GM12878 (cell line): ENCODE results near the gene CDC14A. TPM values are rescaled to one million over a fixed set of nuclear protein-coding genes. Genes with fewer than 3 reads are reported as not detected.

Experiments
- ATAC-seq: fragments of 200-7000 bp; cut with Tn5 transposase; 3 replicates; pipeline ENCODE4 v1.9.1; 2020; ENCODE audit warnings: mild to moderate bottlenecking, moderate library complexity
- BruUV-seq: library from RNA; stranded (reverse); fragments of 400-500 nt; replicated peaks from 2 replicates; lab custom pipeline; 2021; lab: Mats Ljungman, UMichigan
- CTCF ChIA-PET: fragments of 300-600 bp; sonication (Branson Sonifier 250); formaldehyde crosslinking; extraction: SDS; loops from one replicate; lab custom pipeline; 2021; ENCODE audit warnings: inconsistent platforms; lab: Yijun Ruan, JAX
- POLR2A ChIA-PET: fragments of 350-600 bp; formaldehyde crosslinking; extraction: SDS; loops from one replicate; lab custom pipeline; 2021; ENCODE audit warnings: inconsistent platforms; lab: Charles Lee
- RAD21 ChIA-PET: fragments of 300-600 bp; sonication (Branson Sonifier 250); formaldehyde crosslinking; loops from one replicate; lab custom pipeline; 2023; ENCODE audit warnings: antibody characterized with exemption; ENCODE audit not compliant: unreplicated experiment; lab: Charles Lee
- SMC1A ChIA-PET: fragments of 300-600 bp; sonication (Branson Sonifier 250); formaldehyde crosslinking; loops from one replicate; lab custom pipeline; 2023; ENCODE audit not compliant: unreplicated experiment, uncharacterized antibody; lab: Charles Lee
- DNase-seq: peaks from one replicate; pipeline ENCODE4 v3.0.0-alpha.2; 2011; ENCODE audit warnings: low read depth, low spot score
- FAIRE-seq: peaks from 3 replicates; lab custom pipeline; 2011; peaks lifted over from hg19 to GRCh38; lab: Jason Lieb, UNC
- H2AFZ ChIP-seq: 2 replicates; pipeline ENCODE4 v1.6.0; 2011; ENCODE audit warnings: low read depth, low read length, control low read depth; ENCODE audit not compliant: control insufficient read depth
- H3K27ac ChIP-seq: 2 replicates; pipeline ENCODE4 v1.5.1; 2011; ENCODE audit warnings: control low read depth; ENCODE audit not compliant: control insufficient read depth, insufficient read depth
- H3K27me3 ChIP-seq, 2 experiments: replicated peaks in 1 of 2; 2 replicates each; pipeline versions ENCODE4 v1.6.0 to v1.6.1; 2011; ENCODE audit warnings: low read length in 1 of 2; ENCODE audit not compliant: control insufficient read depth in 2 of 2, insufficient read depth in 2 of 2
- H3K36me3 ChIP-seq, 2 experiments: 2 replicates each; pipeline ENCODE4 v1.5.1; 2011; ENCODE audit warnings: low read length in 1 of 2; ENCODE audit not compliant: control insufficient read depth in 2 of 2, insufficient read depth in 2 of 2
- H3K4me1 ChIP-seq: 2 replicates; pipeline ENCODE4 v1.6.1; 2011; ENCODE audit warnings: mild to moderate bottlenecking, low read length, moderate library complexity, mixed read lengths; ENCODE audit not compliant: control insufficient read depth, insufficient read depth
- H3K4me2 ChIP-seq: 2 replicates; pipeline ENCODE4 v1.6.0; 2011; ENCODE audit warnings: control low read depth; ENCODE audit not compliant: control insufficient read depth, insufficient read depth
- H3K4me3 ChIP-seq: fragments of 200-600 bp; sonication (generic); 2 replicates; pipeline ENCODE4 v1.5.1; 2016
- H3K79me2 ChIP-seq: 2 replicates; pipeline ENCODE4 v1.6.0; 2011; ENCODE audit warnings: low read length; ENCODE audit not compliant: control insufficient read depth, insufficient read depth
- H3K9ac ChIP-seq: 2 replicates; pipeline ENCODE4 v1.8.0; 2011; ENCODE audit warnings: low read length, control low read depth, mixed read lengths; ENCODE audit not compliant: control insufficient read depth, insufficient read depth
- H3K9me3 ChIP-seq: replicated peaks from 3 replicates; pipeline ENCODE4 v1.5.1; 2011; ENCODE audit warnings: mild to moderate bottlenecking, low read length; ENCODE audit not compliant: control insufficient read depth, insufficient read depth
- H4K20me1 ChIP-seq: 2 replicates; pipeline ENCODE4 v1.6.0; 2011; ENCODE audit not compliant: control insufficient read depth, insufficient read depth
- CBX5 ChIP-seq: sonication (generic); IDR thresholded peaks from 2 replicates; pipeline ENCODE4 v1.6.1; 2016; ENCODE audit warnings: low read depth, moderate library complexity, mild to moderate bottlenecking, inconsistent platforms
- FOXM1 ChIP-seq: IDR thresholded peaks from 2 replicates; pipeline ENCODE4 v1.6.1; 2012; ENCODE audit warnings: low read depth, mild to moderate bottlenecking, inconsistent platforms, low read length, moderate library complexity
- MTA2 ChIP-seq: fragments of 450-650 bp; IDR thresholded peaks from 2 replicates; pipeline ENCODE4 v1.6.1; 2016; ENCODE audit warnings: low read depth, mild to moderate bottlenecking, moderate library complexity
- POU2F2 ChIP-seq: IDR thresholded peaks from 3 replicates; pipeline ENCODE4 v1.6.1; 2011; ENCODE audit warnings: low read depth, mild to moderate bottlenecking, low read length, borderline replicate concordance
- RAD21 ChIP-seq: IDR thresholded peaks from 2 replicates; pipeline ENCODE4 v1.6.1; 2011; ENCODE audit warnings: mild to moderate bottlenecking, low read depth, low read length, moderate library complexity; ENCODE audit not compliant: insufficient read depth
- RB1 ChIP-seq: fragments of 450-650 bp; formaldehyde crosslinking; IDR thresholded peaks from 2 replicates; pipeline ENCODE4 v1.6.1; 2017; ENCODE audit warnings: mild to moderate bottlenecking, borderline replicate concordance
- RUNX3 ChIP-seq: IDR thresholded peaks from 2 replicates; pipeline ENCODE4 v1.6.1; 2012; ENCODE audit warnings: low read length, inconsistent platforms
- SMARCA5 ChIP-seq: fragments of 450-650 bp; IDR thresholded peaks from 2 replicates; pipeline ENCODE4 v1.6.1; 2017; ENCODE audit warnings: mild to moderate bottlenecking
- SMC3 ChIP-seq: IDR thresholded peaks from 2 replicates; pipeline ENCODE4 v1.6.1; 2011; ENCODE audit warnings: low read length, improper control_type of control experiment, borderline replicate concordance
- STAT1 ChIP-seq: fragments of 450-650 bp; conservative IDR thresholded peaks from 2 replicates; pipeline ENCODE4 v1.6.1; 2014; ENCODE audit warnings: antibody characterized with exemption, mild to moderate bottlenecking
- YY1 ChIP-seq: IDR thresholded peaks from 2 replicates; pipeline ENCODE4 v1.6.1; 2011; ENCODE audit warnings: low read depth, mild to moderate bottlenecking, low read length
- ZBTB33 ChIP-seq: fragments of 450-650 bp; IDR thresholded peaks from 2 replicates; pipeline ENCODE4 v1.6.1; 2017; ENCODE audit warnings: mild to moderate bottlenecking
- ZNF24 ChIP-seq: fragments of 450-650 bp; IDR thresholded peaks from 2 replicates; pipeline ENCODE4 v1.6.1; 2017; ENCODE audit warnings: antibody characterized with exemption, mild to moderate bottlenecking
- WGBS: methylation state at CpG from one replicate; pipeline ENCODE4 v1.1.6; 2016; ENCODE audit warnings: low lambda C conversion rate; ENCODE audit not compliant: insufficient replicate concordance, insufficient coverage; ENCODE audit errors: missing lambda C conversion rate; 5-methylcytosine and 5-hydroxymethylcytosine counted together
- in situ Hi-C: fragments of 300-500 bp; cut with MboI; formaldehyde crosslinking; loops from 9 replicates; pipeline ENCODE4 v1.14.3; 2018; ENCODE audit warnings: mixed read lengths
- intact Hi-C: fragments of 100-400 bp; cut with micrococcal nuclease; formaldehyde crosslinking; loops from one replicate; pipeline ENCODE4 v1.14.2; 2022; ENCODE audit not compliant: unreplicated experiment
- polyA plus RNA-seq, 11 experiments: library from polyadenylated mRNA; depleted of rRNA in 4 of 11; unstranded in 6 of 11; stranded (reverse) in 5 of 11; fragments of >200 nt; fragmentation: Nextera tagmentation in 4 of 11; fragmentation: Illumina TruSeq in 1 of 11; extraction: Ambion mirVana in 4 of 11; extraction: Trizol in 1 of 11; gene quantifications; 1 replicate in 1 of 11; 2 replicates in 10 of 11; pipeline versions ENCODE4 v1.2.1 to v1.2.3, GENCODE V29; 2011 to 2016; ENCODE audit warnings: inconsistent platforms in 2 of 11, missing spikeins in 2 of 11, low read depth in 1 of 11
- total RNA-seq, 4 experiments: library from RNA; depleted of rRNA in 3 of 4; stranded (reverse); fragments of >200 nt in 3 of 4; fragmentation: Illumina TruSeq in 1 of 4; extraction: Trizol in 1 of 4; gene quantifications; 2 replicates each; pipeline versions ENCODE4 v1.2.1 to v1.2.3, GENCODE V29; 2013 to 2021
- TF ChIP-seq, protein P1 (sequence below): fragments of 450-650 bp; IDR thresholded peaks from 2 replicates; pipeline ENCODE4 v1.6.1; 2016; ENCODE audit warnings: mild to moderate bottlenecking
- TF ChIP-seq, protein P2 (sequence below), 3 experiments: IDR thresholded peaks in 2 of 3; conservative IDR thresholded peaks in 1 of 3; 2 replicates each; pipeline ENCODE4 v1.5.1; 2011; ENCODE audit warnings: low read depth in 3 of 3, low read length in 3 of 3, mild to moderate bottlenecking in 3 of 3, control low read depth in 2 of 3, moderate library complexity in 2 of 3, inconsistent platforms in 1 of 3, mixed read lengths in 1 of 3; ENCODE audit not compliant: control insufficient read depth in 2 of 3, insufficient read depth in 1 of 3; ENCODE audit errors: extremely low read depth in 1 of 3

CDC14A gene
- total and polyA plus RNA-seq, 10 of the 15 experiments (the other 5 are each of a cell fraction or from before 2014, with no cell fraction given), result 1.5 to 7.1 (median 5.5) TPM

DNA sequence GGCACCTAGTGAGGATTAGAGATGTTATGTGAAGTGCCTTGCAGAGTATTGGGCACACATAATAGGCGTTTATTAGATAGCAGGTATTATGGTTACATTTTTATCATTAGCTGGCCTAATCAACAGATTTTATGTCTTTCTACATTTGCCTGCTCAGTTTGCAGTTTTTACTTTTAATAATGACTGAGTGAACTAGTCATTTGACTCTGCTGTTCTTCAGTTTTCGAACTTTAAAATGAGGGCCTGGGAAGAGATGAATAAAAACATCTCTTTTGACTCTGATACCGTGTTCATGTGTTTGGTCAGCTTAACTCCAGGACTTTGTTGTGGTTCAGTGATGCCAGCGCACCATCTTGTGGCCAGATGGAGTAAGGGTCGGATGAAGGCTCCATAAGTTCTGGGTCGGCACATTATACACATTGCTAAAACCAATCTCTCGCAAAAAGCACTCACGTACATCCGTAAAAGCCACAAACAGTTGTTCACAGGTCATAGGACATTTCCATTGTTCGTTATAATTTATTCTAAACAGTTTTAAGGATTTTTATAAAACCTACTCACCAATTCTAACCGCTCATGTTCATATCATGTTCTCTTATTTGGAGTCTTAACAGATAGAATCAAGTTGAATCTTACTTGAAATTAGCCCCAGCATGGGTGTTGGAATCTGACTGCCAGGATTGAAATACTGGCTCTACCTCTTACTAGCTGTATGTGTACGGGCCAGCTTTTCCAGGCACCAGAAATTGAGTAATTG, 107.2 kb downstream of the CDC14A start:
- FAIRE-seq, result peak; percentile 92
- intact Hi-C loops, result loop anchor here (1.0 to 10.0 kb wide), 9 partner anchors 63 to 651 kb away; partner anchors contain the start of genes CDC14A, SASS6 and TRMT13
- H2AFZ ChIP-seq, result no peak overlapping the region

More for the DNA sequence above, 107.2 kb downstream of the CDC14A start:
- no TSS peak for BruUV-seq
- ChIA-PET CTCF (interaction anchor here (0.6 to 13.0 kb wide), 68 partner anchors 9 to 727 kb away, joined by 3 to 261 read pairs (median 4); partner anchors contain the start of genes AGL, CDC14A, FRRS1 and LRRC39), SMC1A (interaction anchor here (0.6 to 5.4 kb wide), 43 partner anchors 9 to 693 kb away, joined by 3 to 62 read pairs (median 4); partner anchors contain the start of genes CDC14A and FRRS1), POLR2A (interaction anchor here (1.0 kb wide), 2 partner anchors 170 to 324 kb away, joined by 3 read pairs; no protein-coding TSS in a partner anchor), RAD21 (interaction anchor here (0.6 to 7.3 kb wide), 31 partner anchors 9 to 693 kb away, joined by 3 to 90 read pairs (median 4); partner anchors contain the start of genes CDC14A, FRRS1 and RTCA)
- H3K27ac ChIP-seq, result no peak overlapping the region
- H3K27me3 ChIP-seq, result no peaks in the 10 kb centered on the region
- DNase-seq (peak; percentile 55), ATAC-seq (peak; percentile 96)
- no peaks in the 10 kb centered on the region for H3K79me2 ChIP-seq
- H3K36me3 ChIP-seq, result no peaks in the 10 kb centered on the region
- peaks cover 4% of the 10 kb centered on the region; the same call in 1 of the 2 replicates for H3K4me1 ChIP-seq
- no peak overlapping the region for H3K4me2 ChIP-seq
- H3K4me3 ChIP-seq, result no peak overlapping the region
- TF ChIP-seq RB1 (peak; percentile 62; the same call in 1 of the 2 replicates), SMARCA5 (0 out of 2 replicates have a peak, but pooled peaks have one; percentile 62), RUNX3 (peak; percentile 69), RAD21 (peak; percentile 98), FOXM1 (0 out of 2 replicates have a peak, but pooled peaks have one; percentile 12), YY1 (peak; percentile 75), ZNF24 (peak; percentile 27; the same call in 1 of the 2 replicates), MTA2 (no peak), ZBTB33 (no peak), POU2F2 (peak; percentile 71; the same call in 2 of the 3 replicates), SMC3 (peak; percentile 95), CBX5 (no peak), STAT1 (0 out of 2 replicates have a peak, but pooled peaks have one; percentile 44)
- TF ChIP-seq, protein P1, sequence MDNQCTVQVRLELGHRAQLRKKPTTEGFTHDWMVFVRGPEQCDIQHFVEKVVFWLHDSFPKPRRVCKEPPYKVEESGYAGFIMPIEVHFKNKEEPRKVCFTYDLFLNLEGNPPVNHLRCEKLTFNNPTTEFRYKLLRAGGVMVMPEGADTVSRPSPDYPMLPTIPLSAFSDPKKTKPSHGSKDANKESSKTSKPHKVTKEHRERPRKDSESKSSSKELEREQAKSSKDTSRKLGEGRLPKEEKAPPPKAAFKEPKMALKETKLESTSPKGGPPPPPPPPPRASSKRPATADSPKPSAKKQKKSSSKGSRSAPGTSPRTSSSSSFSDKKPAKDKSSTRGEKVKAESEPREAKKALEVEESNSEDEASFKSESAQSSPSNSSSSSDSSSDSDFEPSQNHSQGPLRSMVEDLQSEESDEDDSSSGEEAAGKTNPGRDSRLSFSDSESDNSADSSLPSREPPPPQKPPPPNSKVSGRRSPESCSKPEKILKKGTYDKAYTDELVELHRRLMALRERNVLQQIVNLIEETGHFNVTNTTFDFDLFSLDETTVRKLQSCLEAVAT, result 0 out of 2 replicates have a peak, but pooled peaks have one; percentile 15
- TF ChIP-seq, protein P2, sequence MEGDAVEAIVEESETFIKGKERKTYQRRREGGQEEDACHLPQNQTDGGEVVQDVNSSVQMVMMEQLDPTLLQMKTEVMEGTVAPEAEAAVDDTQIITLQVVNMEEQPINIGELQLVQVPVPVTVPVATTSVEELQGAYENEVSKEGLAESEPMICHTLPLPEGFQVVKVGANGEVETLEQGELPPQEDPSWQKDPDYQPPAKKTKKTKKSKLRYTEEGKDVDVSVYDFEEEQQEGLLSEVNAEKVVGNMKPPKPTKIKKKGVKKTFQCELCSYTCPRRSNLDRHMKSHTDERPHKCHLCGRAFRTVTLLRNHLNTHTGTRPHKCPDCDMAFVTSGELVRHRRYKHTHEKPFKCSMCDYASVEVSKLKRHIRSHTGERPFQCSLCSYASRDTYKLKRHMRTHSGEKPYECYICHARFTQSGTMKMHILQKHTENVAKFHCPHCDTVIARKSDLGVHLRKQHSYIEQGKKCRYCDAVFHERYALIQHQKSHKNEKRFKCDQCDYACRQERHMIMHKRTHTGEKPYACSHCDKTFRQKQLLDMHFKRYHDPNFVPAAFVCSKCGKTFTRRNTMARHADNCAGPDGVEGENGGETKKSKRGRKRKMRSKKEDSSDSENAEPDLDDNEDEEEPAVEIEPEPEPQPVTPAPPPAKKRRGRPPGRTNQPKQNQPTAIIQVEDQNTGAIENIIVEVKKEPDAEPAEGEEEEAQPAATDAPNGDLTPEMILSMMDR (IDR thresholded peaks at IDR 0.05 in 2 of 3, conservative IDR thresholded peaks at IDR 0.05 in 1 of 3; ENCODE audit: control insufficient read depth in 2 of 3, extremely low read depth in 1 of 3, insufficient read depth in 1 of 3, low read depth in 3 of 3, low read length in 3 of 3), result peak; percentile 83 to 96 (median 87)
- in situ Hi-C loops, result loop anchor here (5.0 kb wide), 1 partner anchor 647 kb away; no protein-coding TSS in a partner anchor
- 18% methylated on average over 12 of the region's 12 CpGs for WGBS
- H3K9me3 ChIP-seq, result no peaks in the 10 kb centered on the region
- H3K9ac ChIP-seq, result no peak overlapping the region
- H4K20me1 ChIP-seq, result no peaks in the 10 kb centered on the region
